NCI-H2107 treated with DMSO at 0.1 percent for 48 hours (cell line): ENCODE data around the gene SMG6.

Source experiments
- DNase-seq: peaks from one replicate; lab custom pipeline; 2025; ENCODE audit not compliant: unreplicated experiment; lab: John Stamatoyannopoulos, UW

The SMG6 gene

GRCh38 chr17:2084036-2084765, 219.4 kb downstream of the SMG6 start:
- DNase-seq: no peak

- DNase-seq: no peak
Observed at GRCh38 chr17:2083613-2084035, 220.0 kb downstream of the SMG6 start.

GRCh38 chr17:2082003-2082781, 221.4 kb downstream of the SMG6 start:
- DNase-seq: no peak

GRCh38 chr17:2081564-2081963, 222.0 kb downstream of the SMG6 start:
- DNase-seq: no peak

- no peak for DNase-seq
Observed at GRCh38 chr17:2077040-2077439, 226.5 kb downstream of the SMG6 start.

- DNase-seq: no peak
Observed at GRCh38 chr17:2076087-2076984, 227.2 kb downstream of the SMG6 start.

- no peak for DNase-seq
Observed at GRCh38 chr17:2075336-2076086, 228.1 kb downstream of the SMG6 start.

GRCh38 chr17:2074919-2075318, 228.7 kb downstream of the SMG6 start:
- no peak for DNase-seq

GRCh38 chr17:2071455-2072281, 231.9 kb downstream of the SMG6 start:
- DNase-seq: no peak

GRCh38 chr17:2071024-2071385, 232.6 kb downstream of the SMG6 start:
- DNase-seq: no peak

GRCh38 chr17:2070241-2071023, 233.2 kb downstream of the SMG6 start:
- no peak for DNase-seq

GRCh38 chr17:2068519-2069051, 235.0 kb downstream of the SMG6 start:
- DNase-seq: no peak

GRCh38 chr17:2068031-2068518, 235.5 kb downstream of the SMG6 start:
- DNase-seq: no peak

- DNase-seq: no peak
Observed at GRCh38 chr17:2067608-2068024, 236.0 kb downstream of the SMG6 start.

- no peak for DNase-seq
Observed at GRCh38 chr17:2067048-2067561, 236.5 kb downstream of the SMG6 start.

- DNase-seq: no peak
Observed at GRCh38 chr17:2065949-2066400, 237.6 kb downstream of the SMG6 start.

GRCh38 chr17:2064980-2065785, 238.4 kb downstream of the SMG6 start:
- no peak for DNase-seq
